Embryonic facial prominence (tissue), 1 donor: ENCODE results near the gene PDE4A.

Source experiments
- DNase-seq: peaks from one replicate; pipeline ENCODE4 v3.0.0-alpha.2; 2016; ENCODE audit errors: extremely low spot score

PDE4A gene

GRCh38 chr19:10510301-10510802 lies 90.0 kb downstream of the PDE4A start:
- no peak for DNase-seq

GRCh38 chr19:10513223-10513622 lies 92.9 kb downstream of the PDE4A start:
- no peak for DNase-seq

GRCh38 chr19:10514211-10515145 lies 94.1 kb downstream of the PDE4A start:
- DNase-seq: no peak

- DNase-seq: no peak
Observed at GRCh38 chr19:10516064-10516385, 95.7 kb downstream of the PDE4A start.

- no peak for DNase-seq
Observed at GRCh38 chr19:10516671-10517286, 96.4 kb downstream of the PDE4A start.

- DNase-seq: no peak
Observed at GRCh38 chr19:10517361-10517759, 97.0 kb downstream of the PDE4A start, which contains the start of gene S1PR5. S1PR5 (minus strand) TSS chr19:10517447; CDS start chr19:10515011, 2,436 bp downstream.

GRCh38 chr19:10517760-10518443 lies 97.6 kb downstream of the PDE4A start:
- no peak for DNase-seq

GRCh38 chr19:10518444-10519361 lies 98.4 kb downstream of the PDE4A start:
- no peak for DNase-seq
